Measurements from ENCODE around the gene MCC.

GRCh38 chr5:113389116-113389515 is 99.1 kb downstream of the MCC start:
- TF ChIP-seq CTCF (conservative IDR thresholded peaks at IDR 0.05 in 1 of 2, IDR thresholded peaks at IDR 0.05 in 1 of 2; ENCODE audit: extremely low read depth in 1 of 2, insufficient read depth in 1 of 2, low read depth in 1 of 2, low read length in 2 of 2) = no peak
- no peak for TF ChIP-seq EZH2 (IDR thresholded peaks at IDR 0.05; ENCODE audit: borderline replicate concordance, low read length)
